Endodermal cell (in vitro differentiated cells): ENCODE data around the gene OSBPL9. TPM values are rescaled to one million over a fixed set of nuclear protein-coding genes. Genes with fewer than 3 reads are reported as not detected.

Experiments
- DNase-seq: peaks from one replicate; pipeline ENCODE4 v3.0.0-alpha.2; 2017
- H3K27ac ChIP-seq: 2 replicates; pipeline ENCODE4 v1.5.1; 2013; ENCODE audit warnings: mild to moderate bottlenecking, low read depth, low read length, moderate library complexity
- H3K27me3 ChIP-seq: 2 replicates; pipeline ENCODE4 v1.6.1; 2013; ENCODE audit warnings: mild to moderate bottlenecking, low read length, moderate library complexity; ENCODE audit not compliant: insufficient read depth, control insufficient read depth, poor library complexity, severe bottlenecking
- H3K36me3 ChIP-seq: 2 replicates; pipeline ENCODE4 v1.7.0; 2013; ENCODE audit warnings: mild to moderate bottlenecking, low read length, moderate library complexity; ENCODE audit not compliant: control insufficient read depth, insufficient read depth
- H3K4me1 ChIP-seq: one replicate; pipeline ENCODE4 v1.7.0; 2013; ENCODE audit warnings: low read length; ENCODE audit not compliant: control insufficient read depth, insufficient read depth
- H3K4me3 ChIP-seq: 2 replicates; pipeline ENCODE4 v1.5.1; 2013; ENCODE audit warnings: mild to moderate bottlenecking, low read length, moderate library complexity
- H3K9ac ChIP-seq: 2 replicates; pipeline ENCODE4 v1.6.1; 2013; ENCODE audit warnings: mild to moderate bottlenecking, low read length, moderate library complexity; ENCODE audit not compliant: poor library complexity, severe bottlenecking; ENCODE audit errors: extremely low read depth
- H3K9me3 ChIP-seq: 2 replicates; pipeline ENCODE4 v1.6.1; 2013; ENCODE audit warnings: mild to moderate bottlenecking, low read length, moderate library complexity; ENCODE audit not compliant: control insufficient read depth
- H3K27ac Mint-ChIP-seq: 2 replicates; pipeline ENCODE4 v1.8.0; 2020; ENCODE audit warnings: mixed read lengths
- H3K27me3 Mint-ChIP-seq: 2 replicates; pipeline ENCODE4 v1.8.0; 2021; ENCODE audit warnings: mild to moderate bottlenecking, mixed read lengths; ENCODE audit not compliant: insufficient read depth
- H3K36me3 Mint-ChIP-seq: 2 replicates; pipeline ENCODE4 v1.8.0; 2020; ENCODE audit warnings: low read depth, mixed read lengths
- H3K4me1 Mint-ChIP-seq: 2 replicates; pipeline ENCODE4 v1.8.0; 2020; ENCODE audit warnings: mixed read lengths
- H3K4me3 Mint-ChIP-seq: 2 replicates; pipeline ENCODE4 v1.8.0; 2020; ENCODE audit warnings: mild to moderate bottlenecking, moderate library complexity, mixed read lengths
- H3K9me3 Mint-ChIP-seq: 2 replicates; pipeline ENCODE4 v1.8.0; 2020; ENCODE audit warnings: mild to moderate bottlenecking, mixed read lengths
- WGBS, 2 experiments: methylation state at CpG; one replicate each; pipeline versions ENCODE4 v1.1.5 to v1.1.7; 2013; ENCODE audit warnings: missing lambda C conversion rate in 2 of 2, mixed read lengths in 1 of 2; ENCODE audit not compliant: insufficient coverage in 1 of 2, insufficient read length in 1 of 2; 5-methylcytosine and 5-hydroxymethylcytosine counted together
- total RNA-seq, 2 donors: library from RNA; stranded (reverse); fragmentation: NEBNext Ultra II Directional in 1 of 2; extraction: Animal tissue kit (Norgen Biotek cat#: 25700) in 1 of 2; gene quantifications; 2 replicates in 1 of 2; 3 replicates in 1 of 2; pipeline ENCODE4 v1.2.1, GENCODE V29; 2021
- TF ChIP-seq, protein P1 (sequence below): fragments of 200-600 bp; sonication (generic); conservative IDR thresholded peaks from 2 replicates; pipeline ENCODE4 v1.5.0; 2021; ENCODE audit warnings: antibody characterized with exemption, mild to moderate bottlenecking

OSBPL9 gene
- total RNA-seq, 2 donors from 2014 or later: 76.9 to 93.3 TPM

DNA sequence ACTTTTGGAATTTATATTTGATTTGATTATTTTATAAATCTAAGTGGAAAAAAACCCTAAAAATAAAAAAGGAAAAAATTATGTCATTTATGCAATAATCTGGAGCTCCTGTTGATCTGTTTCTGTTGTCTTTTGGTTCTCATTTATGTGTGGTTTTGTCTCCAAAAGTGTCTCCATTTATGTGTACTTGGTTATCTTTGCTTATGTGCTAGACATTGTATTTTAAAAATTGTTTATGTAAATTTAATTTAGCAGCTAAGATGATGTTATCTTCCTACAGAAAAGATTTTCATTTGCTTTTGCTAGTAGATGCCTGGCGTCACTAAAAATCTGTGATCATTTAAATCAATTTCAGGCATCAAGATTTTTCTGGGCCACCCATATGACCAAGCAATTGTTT lies 95.7 kb downstream of the OSBPL9 start:
- no peaks in the 10 kb centered on the region for H3K27me3 Mint-ChIP-seq
- no peaks in the 10 kb centered on the region for H3K36me3 ChIP-seq

DNA sequence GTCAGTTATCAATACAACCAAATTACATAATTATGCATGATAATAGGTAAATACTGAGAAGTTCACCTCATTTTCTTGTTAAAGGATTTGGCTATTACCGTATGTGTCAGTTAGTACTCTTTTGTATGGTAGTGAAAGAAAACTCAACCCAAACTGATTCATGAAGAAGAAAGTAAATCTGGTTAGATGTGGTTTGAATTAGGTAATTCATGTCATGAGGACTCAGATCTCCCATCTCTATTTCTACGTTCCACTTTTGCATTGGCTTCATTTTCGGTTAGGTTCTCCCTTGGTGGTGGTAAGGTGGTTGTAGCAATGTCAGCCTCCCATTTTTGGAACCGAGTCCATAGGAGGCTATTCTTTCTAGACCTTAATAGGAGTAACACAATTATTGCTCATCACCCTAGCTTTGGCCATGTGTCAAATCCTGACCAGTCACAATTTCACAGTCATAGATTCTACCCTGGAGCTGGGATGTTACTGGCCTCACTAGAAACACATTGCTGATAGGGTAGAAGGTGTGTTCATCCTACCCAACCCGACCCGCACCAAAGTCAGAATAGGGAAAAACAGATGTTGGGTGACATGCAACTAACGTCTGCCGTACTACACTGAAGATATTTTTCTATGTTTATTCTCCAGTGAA lies 97.6 kb downstream of the OSBPL9 start:
- Mint-ChIP-seq H3K36me3 (peaks cover 8% of the 10 kb centered on the region), H3K27ac (no peak overlapping the region), H3K4me3 (no peak overlapping the region), H3K4me1 (peaks cover 5% of the 10 kb centered on the region), H3K27me3 (no peaks in the 10 kb centered on the region), H3K9me3 (peaks cover 17% of the 10 kb centered on the region)
- DNase-seq: no peak
- Histone ChIP-seq H3K27me3 (no peaks in the 10 kb centered on the region), H3K27ac (no peak overlapping the region), H3K9me3 (peaks cover 6% of the 10 kb centered on the region), H3K36me3 (no peaks in the 10 kb centered on the region), H3K4me3 (no peak overlapping the region), H3K4me1 (peaks cover 4% of the 10 kb centered on the region), H3K9ac (no peak overlapping the region)
- WGBS, 2 experiments: 92 to 93% methylated on average over 3 to 8 of the region's 8 CpGs
- TF ChIP-seq, protein P1, sequence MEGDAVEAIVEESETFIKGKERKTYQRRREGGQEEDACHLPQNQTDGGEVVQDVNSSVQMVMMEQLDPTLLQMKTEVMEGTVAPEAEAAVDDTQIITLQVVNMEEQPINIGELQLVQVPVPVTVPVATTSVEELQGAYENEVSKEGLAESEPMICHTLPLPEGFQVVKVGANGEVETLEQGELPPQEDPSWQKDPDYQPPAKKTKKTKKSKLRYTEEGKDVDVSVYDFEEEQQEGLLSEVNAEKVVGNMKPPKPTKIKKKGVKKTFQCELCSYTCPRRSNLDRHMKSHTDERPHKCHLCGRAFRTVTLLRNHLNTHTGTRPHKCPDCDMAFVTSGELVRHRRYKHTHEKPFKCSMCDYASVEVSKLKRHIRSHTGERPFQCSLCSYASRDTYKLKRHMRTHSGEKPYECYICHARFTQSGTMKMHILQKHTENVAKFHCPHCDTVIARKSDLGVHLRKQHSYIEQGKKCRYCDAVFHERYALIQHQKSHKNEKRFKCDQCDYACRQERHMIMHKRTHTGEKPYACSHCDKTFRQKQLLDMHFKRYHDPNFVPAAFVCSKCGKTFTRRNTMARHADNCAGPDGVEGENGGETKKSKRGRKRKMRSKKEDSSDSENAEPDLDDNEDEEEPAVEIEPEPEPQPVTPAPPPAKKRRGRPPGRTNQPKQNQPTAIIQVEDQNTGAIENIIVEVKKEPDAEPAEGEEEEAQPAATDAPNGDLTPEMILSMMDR: no peak

More for the DNA sequence above, 95.7 kb downstream of the OSBPL9 start:
- Mint-ChIP-seq H3K9me3 (peaks cover 17% of the 10 kb centered on the region), H3K4me3 (no peak overlapping the region), H3K4me1 (no peaks in the 10 kb centered on the region), H3K36me3 (peaks cover 5% of the 10 kb centered on the region), H3K27ac (no peak overlapping the region)
- Histone ChIP-seq H3K4me3 (no peak overlapping the region), H3K9me3 (peaks cover 6% of the 10 kb centered on the region), H3K27me3 (no peaks in the 10 kb centered on the region), H3K9ac (no peak overlapping the region), H3K27ac (no peak overlapping the region), H3K4me1 (peaks cover 4% of the 10 kb centered on the region)
- TF ChIP-seq, protein P1: no peak
- 82 to 100% methylated on average over 1 of the region's 1 CpG for WGBS, 2 experiments
- no peak for DNase-seq

DNA sequence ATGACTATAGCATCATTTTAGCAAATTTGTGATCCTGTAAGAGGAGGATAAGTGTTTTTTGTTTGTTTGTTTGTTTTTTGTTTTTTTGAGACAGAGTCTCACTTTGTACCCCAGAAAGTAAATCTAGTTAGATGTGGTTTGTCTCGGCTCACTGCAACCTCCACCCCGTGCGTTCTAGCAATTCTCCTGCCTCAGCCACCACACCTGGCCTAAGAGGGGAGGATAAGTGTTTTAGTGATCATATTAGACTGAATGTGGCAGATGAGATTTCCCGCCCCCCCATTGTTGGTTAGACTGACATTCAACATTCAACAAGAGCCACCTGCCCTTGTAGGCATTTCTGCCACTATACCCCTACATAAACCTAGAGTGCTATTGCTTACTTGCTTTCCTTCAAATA lies 98.5 kb downstream of the OSBPL9 start:
- H3K4me1 Mint-ChIP-seq: peaks cover 5% of the 10 kb centered on the region
- Histone ChIP-seq H3K36me3 (no peaks in the 10 kb centered on the region), H3K27me3 (no peaks in the 10 kb centered on the region), H3K27ac (no peak overlapping the region), H3K9me3 (peaks cover 6% of the 10 kb centered on the region), H3K9ac (no peak overlapping the region), H3K4me1 (peaks cover 4% of the 10 kb centered on the region), H3K4me3 (no peak overlapping the region)
- no peak overlapping the region for H3K4me3 Mint-ChIP-seq
- TF ChIP-seq, protein P1: no peak
- WGBS, 2 experiments: 90% methylated on average over 4 of the region's 4 CpGs; no CpG with 5 or more reads in 1 of the 2 experiments
- H3K36me3 Mint-ChIP-seq: peaks cover 8% of the 10 kb centered on the region
- no peak for DNase-seq
- no peaks in the 10 kb centered on the region for H3K27me3 Mint-ChIP-seq
- H3K9me3 Mint-ChIP-seq: peaks cover 15% of the 10 kb centered on the region
- H3K27ac Mint-ChIP-seq: no peak overlapping the region
